H9 (cell line): ENCODE data around the gene GNLY. TPM values are rescaled to one million over a fixed set of nuclear protein-coding genes. Genes with fewer than 3 reads are reported as not detected.

Experiments
- DNase-seq: peaks from one replicate; pipeline ENCODE4 v3.0.0-alpha.2; 2017
- H2AFZ ChIP-seq: one replicate; pipeline ENCODE4 v1.6.1; 2013; ENCODE audit warnings: mild to moderate bottlenecking, low read length, control low read depth, moderate library complexity
- H2AK5ac ChIP-seq: 2 replicates; pipeline ENCODE4 v1.6.1; 2013; ENCODE audit warnings: low read length, control low read depth, mixed read lengths; ENCODE audit not compliant: insufficient read length
- H2BK120ac ChIP-seq: one replicate; pipeline ENCODE4 v1.6.1; 2013; ENCODE audit warnings: low read depth, mild to moderate bottlenecking, low read length, control low read depth, inconsistent platforms; ENCODE audit not compliant: poor library complexity, severe bottlenecking
- H2BK12ac ChIP-seq: 2 replicates; pipeline ENCODE4 v1.6.1; 2013; ENCODE audit warnings: low read length, control low read depth, mixed read lengths, low read depth; ENCODE audit not compliant: insufficient read length
- H2BK15ac ChIP-seq: 2 replicates; pipeline ENCODE4 v1.6.1; 2013; ENCODE audit warnings: low read depth, low read length, control low read depth
- H2BK20ac ChIP-seq: one replicate; pipeline ENCODE4 v1.6.1; 2013; ENCODE audit warnings: low read depth, mild to moderate bottlenecking, low read length, control low read depth, inconsistent platforms; ENCODE audit not compliant: poor library complexity, severe bottlenecking
- H2BK5ac ChIP-seq: 2 replicates; pipeline ENCODE4 v1.6.1; 2013; ENCODE audit warnings: low read length, control low read depth, mixed read lengths; ENCODE audit not compliant: insufficient read length
- H3K14ac ChIP-seq: 2 replicates; pipeline ENCODE4 v1.6.1; 2013; ENCODE audit warnings: low read length, control low read depth; ENCODE audit not compliant: insufficient read depth
- H3K18ac ChIP-seq: 2 replicates; pipeline ENCODE4 v1.6.1; 2013; ENCODE audit warnings: low read depth, mild to moderate bottlenecking, mixed read lengths, low read length, control low read depth; ENCODE audit not compliant: insufficient read length
- H3K23ac ChIP-seq: 2 replicates; pipeline ENCODE4 v1.6.1; 2013; ENCODE audit warnings: low read length, control low read depth, mixed read lengths, low read depth; ENCODE audit not compliant: insufficient read length
- H3K23me2 ChIP-seq: 2 replicates; pipeline ENCODE4 v1.6.1; 2013; ENCODE audit warnings: low read depth, mild to moderate bottlenecking, mixed read lengths, low read length, control low read depth; ENCODE audit not compliant: insufficient read length, poor library complexity, severe bottlenecking
- H3K27ac ChIP-seq: 2 replicates; pipeline ENCODE4 v1.5.1; 2013; ENCODE audit warnings: low read length, control low read depth, mixed read lengths, low read depth; ENCODE audit not compliant: insufficient read length
- H3K27me3 ChIP-seq: 2 replicates; pipeline ENCODE4 v1.6.1; 2013; ENCODE audit warnings: low read length, control low read depth, inconsistent platforms; ENCODE audit not compliant: insufficient read depth
- H3K4ac ChIP-seq: 2 replicates; pipeline ENCODE4 v1.6.1; 2013; ENCODE audit warnings: low read depth, mild to moderate bottlenecking, control low read depth, inconsistent platforms, low read length, moderate library complexity
- H3K4me1 ChIP-seq: 2 replicates; pipeline ENCODE4 v1.6.1; 2013; ENCODE audit warnings: low read length, control low read depth, inconsistent platforms; ENCODE audit not compliant: insufficient read depth
- H3K4me2 ChIP-seq: 2 replicates; pipeline ENCODE4 v1.6.1; 2013; ENCODE audit warnings: low read length, control low read depth, mixed read lengths; ENCODE audit not compliant: insufficient read length, insufficient read depth
- H3K56ac ChIP-seq: 2 replicates; pipeline ENCODE4 v1.6.1; 2013; ENCODE audit warnings: low read depth, mild to moderate bottlenecking, mixed read lengths, low read length, control low read depth; ENCODE audit not compliant: insufficient read length
- H3K79me1 ChIP-seq: 2 replicates; pipeline ENCODE4 v1.6.1; 2013; ENCODE audit warnings: low read depth, mild to moderate bottlenecking, moderate library complexity, low read length, control low read depth, inconsistent platforms; ENCODE audit not compliant: insufficient read depth, poor library complexity, severe bottlenecking
- H3K79me2 ChIP-seq: 2 replicates; pipeline ENCODE4 v1.6.1; 2013; ENCODE audit warnings: low read length, control low read depth, inconsistent platforms; ENCODE audit not compliant: insufficient read depth
- H3K9ac ChIP-seq: 2 replicates; pipeline ENCODE4 v1.6.1; 2013; ENCODE audit warnings: low read length, control low read depth, mixed read lengths; ENCODE audit not compliant: insufficient read length; ENCODE audit errors: extremely low read depth
- H3K9me3 ChIP-seq: one replicate; pipeline ENCODE4 v1.6.1; 2013; ENCODE audit warnings: low read depth, low read length, inconsistent platforms; ENCODE audit not compliant: control insufficient read depth
- H3T11ph ChIP-seq: one replicate; pipeline ENCODE4 v1.6.1; 2013; ENCODE audit warnings: mild to moderate bottlenecking, low read length, control low read depth, inconsistent platforms
- H4K20me1 ChIP-seq: one replicate; pipeline ENCODE4 v1.6.1; 2013; ENCODE audit not compliant: control insufficient read depth, insufficient read length, insufficient read depth
- H4K5ac ChIP-seq: 2 replicates; pipeline ENCODE4 v1.6.1; 2013; ENCODE audit warnings: low read depth, mild to moderate bottlenecking, mixed read lengths, low read length, control low read depth; ENCODE audit not compliant: insufficient read length
- H4K8ac ChIP-seq: replicated peaks from 2 replicates; pipeline ENCODE4 v1.6.1; 2013; ENCODE audit warnings: low read length, control low read depth, mixed read lengths, low read depth; ENCODE audit not compliant: insufficient read length
- H4K91ac ChIP-seq: 2 replicates; pipeline ENCODE4 v1.6.1; 2013; ENCODE audit warnings: low read depth, mild to moderate bottlenecking, moderate library complexity, mixed read lengths, low read length, control low read depth; ENCODE audit not compliant: insufficient read length
- H3K27ac Mint-ChIP-seq, 3 experiments: 2 replicates in 2 of 3; 3 replicates in 1 of 3; pipeline ENCODE4 v1.8.0; 2020 to 2021; ENCODE audit warnings: mixed read lengths in 3 of 3, mild to moderate bottlenecking in 1 of 3, moderate library complexity in 1 of 3
- H3K27me3 Mint-ChIP-seq: 2 replicates; pipeline ENCODE4 v1.8.0; 2021; ENCODE audit warnings: low read depth, mild to moderate bottlenecking, moderate library complexity, mixed read lengths
- H3K36me3 Mint-ChIP-seq, 3 experiments: 2 replicates in 2 of 3; 3 replicates in 1 of 3; pipeline ENCODE4 v1.8.0; 2020 to 2021; ENCODE audit warnings: low read depth in 3 of 3, mixed read lengths in 3 of 3; ENCODE audit not compliant: insufficient read depth in 1 of 3
- H3K4me1 Mint-ChIP-seq, 2 experiments: 2 replicates each; pipeline ENCODE4 v1.8.0; 2020; ENCODE audit warnings: mixed read lengths in 2 of 2
- H3K4me3 Mint-ChIP-seq, 2 experiments: 2 replicates in 1 of 2; 3 replicates in 1 of 2; pipeline ENCODE4 v1.8.0; 2020 to 2021; ENCODE audit warnings: mild to moderate bottlenecking in 2 of 2, mixed read lengths in 2 of 2, moderate library complexity in 1 of 2
- H3K9me3 Mint-ChIP-seq, 2 experiments: 2 replicates in 1 of 2; 3 replicates in 1 of 2; pipeline ENCODE4 v1.8.0; 2020; ENCODE audit warnings: mild to moderate bottlenecking in 2 of 2, mixed read lengths in 2 of 2, moderate library complexity in 1 of 2
- WGBS: extraction: QIAGEN DNeasy Blood & Tissue Kit; methylation state at CpG from one replicate; pipeline ENCODE4 v1.1.7; 2013; ENCODE audit warnings: missing lambda C conversion rate, low lambda C conversion rate, mixed read lengths; ENCODE audit not compliant: insufficient read length; ENCODE audit errors: extremely low coverage; 5-methylcytosine and 5-hydroxymethylcytosine counted together
- total RNA-seq: library from RNA; stranded (reverse); gene quantifications from 2 replicates; pipeline ENCODE4 v1.2.1, GENCODE V29; 2021
- TF ChIP-seq, protein P1 (sequence below): fragments of 200-600 bp; sonication (generic); conservative IDR thresholded peaks from 3 replicates; pipeline ENCODE4 v1.8.0; 2021; ENCODE audit warnings: antibody characterized with exemption, mild to moderate bottlenecking

GNLY gene
- total RNA-seq, 1 experiment from 2014 or later, result not detected

DNA sequence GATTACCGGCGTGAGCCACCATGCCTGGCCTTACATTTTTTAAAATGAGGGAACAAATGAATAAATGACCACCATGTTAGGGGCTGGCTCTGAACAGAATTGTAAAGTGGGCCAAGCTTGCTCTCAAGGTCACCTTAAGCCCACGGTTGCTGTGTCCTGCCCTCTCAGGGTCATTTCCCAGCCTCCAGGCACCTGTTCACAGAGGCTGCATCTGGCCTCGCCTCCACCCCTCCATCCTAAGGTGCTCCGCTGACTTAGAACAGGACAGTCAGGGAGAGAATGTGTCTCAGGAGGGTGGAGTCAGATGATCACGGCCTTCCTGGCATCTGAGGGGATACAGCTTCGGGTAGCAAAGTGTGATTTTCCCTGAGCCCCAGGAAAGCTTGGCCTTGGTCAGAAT lies 33.4 kb upstream of the GNLY start:
- Histone ChIP-seq H2BK5ac (no peak overlapping the region), H3K18ac (no peak overlapping the region), H2BK20ac (no peak overlapping the region), H2AK5ac (no peak overlapping the region), H3K9ac (no peak overlapping the region), H2AFZ (no peak overlapping the region), H4K20me1 (no peaks in the 10 kb centered on the region), H4K8ac (no peak overlapping the region), H4K91ac (no peak overlapping the region), H3K27ac (no peak overlapping the region), H3T11ph (no peak overlapping the region), H3K4ac (no peak overlapping the region), H3K23ac (no peak overlapping the region), H3K79me1 (no peaks in the 10 kb centered on the region), H3K23me2 (no peaks in the 10 kb centered on the region), H2BK120ac (no peak overlapping the region), H4K5ac (no peak overlapping the region), H2BK15ac (no peak overlapping the region), H2BK12ac (no peak overlapping the region), H3K9me3 (no peaks in the 10 kb centered on the region), H3K4me1 (no peaks in the 10 kb centered on the region), H3K56ac (no peak overlapping the region), H3K4me2 (no peak overlapping the region), H3K79me2 (no peaks in the 10 kb centered on the region), H3K27me3 (no peaks in the 10 kb centered on the region), H3K14ac (no peak overlapping the region)
- peaks cover 0 to 3% of the 10 kb centered on the region in 2 experiments; a peak in 1 of 4 replicates for H3K4me1 Mint-ChIP-seq
- peaks cover 5 to 19% (median 11%) of the 10 kb centered on the region in 3 experiments; a peak in 4 of 7 replicates for H3K36me3 Mint-ChIP-seq
- no peak overlapping the region; a peak in 1 of 7 replicates for H3K27ac Mint-ChIP-seq
- DNase-seq, result no peak
- no peaks in the 10 kb centered on the region for H3K27me3 Mint-ChIP-seq
- no peaks in the 10 kb centered on the region for H3K9me3 Mint-ChIP-seq
- no peak overlapping the region for H3K4me3 Mint-ChIP-seq
- WGBS, result no CpG with 5 or more reads among the region's 7 CpGs
- TF ChIP-seq, protein P1, sequence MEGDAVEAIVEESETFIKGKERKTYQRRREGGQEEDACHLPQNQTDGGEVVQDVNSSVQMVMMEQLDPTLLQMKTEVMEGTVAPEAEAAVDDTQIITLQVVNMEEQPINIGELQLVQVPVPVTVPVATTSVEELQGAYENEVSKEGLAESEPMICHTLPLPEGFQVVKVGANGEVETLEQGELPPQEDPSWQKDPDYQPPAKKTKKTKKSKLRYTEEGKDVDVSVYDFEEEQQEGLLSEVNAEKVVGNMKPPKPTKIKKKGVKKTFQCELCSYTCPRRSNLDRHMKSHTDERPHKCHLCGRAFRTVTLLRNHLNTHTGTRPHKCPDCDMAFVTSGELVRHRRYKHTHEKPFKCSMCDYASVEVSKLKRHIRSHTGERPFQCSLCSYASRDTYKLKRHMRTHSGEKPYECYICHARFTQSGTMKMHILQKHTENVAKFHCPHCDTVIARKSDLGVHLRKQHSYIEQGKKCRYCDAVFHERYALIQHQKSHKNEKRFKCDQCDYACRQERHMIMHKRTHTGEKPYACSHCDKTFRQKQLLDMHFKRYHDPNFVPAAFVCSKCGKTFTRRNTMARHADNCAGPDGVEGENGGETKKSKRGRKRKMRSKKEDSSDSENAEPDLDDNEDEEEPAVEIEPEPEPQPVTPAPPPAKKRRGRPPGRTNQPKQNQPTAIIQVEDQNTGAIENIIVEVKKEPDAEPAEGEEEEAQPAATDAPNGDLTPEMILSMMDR, result no peak
